NK-92 treated with Interleukin-12 subunit alpha and Interleukin-12 subunit beta, amount 100 ng/mL, for 24 hours (cell line): ENCODE measurements around the gene CHRNA5.

Experiments
- DNase-seq: peaks from one replicate; lab custom pipeline; 2025; lab: John Stamatoyannopoulos, UW

The CHRNA5 gene

DNA sequence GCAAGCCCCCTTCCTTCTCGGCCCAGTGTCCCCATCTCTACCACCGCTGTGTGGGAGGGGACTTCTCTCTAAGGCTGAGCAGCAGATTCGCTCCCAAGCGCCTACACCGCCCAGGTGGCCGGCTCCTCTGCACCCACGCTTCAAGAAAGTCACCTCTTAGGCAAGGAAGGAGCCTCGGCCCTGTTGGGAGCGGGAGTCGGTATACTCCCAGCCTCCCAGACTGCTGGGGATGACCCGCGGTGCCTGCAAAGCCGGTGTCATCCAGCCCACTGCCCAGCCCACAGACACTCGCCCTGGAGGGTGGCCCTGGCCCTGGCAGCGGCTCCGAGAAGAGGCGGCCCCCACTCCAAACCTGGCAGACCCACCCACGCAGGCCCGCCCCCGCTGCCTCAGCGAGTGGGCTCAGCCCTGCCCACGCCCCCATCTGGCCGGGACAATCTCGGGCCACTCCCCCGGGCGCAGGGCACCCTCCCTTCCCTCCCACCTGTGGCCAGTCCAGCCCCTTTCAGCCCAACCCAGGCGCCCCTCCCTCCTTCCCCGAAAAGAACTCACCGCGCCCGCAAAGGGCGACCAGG, 75.3 kb downstream of the CHRNA5 start:
- DNase-seq: no peak

DNA sequence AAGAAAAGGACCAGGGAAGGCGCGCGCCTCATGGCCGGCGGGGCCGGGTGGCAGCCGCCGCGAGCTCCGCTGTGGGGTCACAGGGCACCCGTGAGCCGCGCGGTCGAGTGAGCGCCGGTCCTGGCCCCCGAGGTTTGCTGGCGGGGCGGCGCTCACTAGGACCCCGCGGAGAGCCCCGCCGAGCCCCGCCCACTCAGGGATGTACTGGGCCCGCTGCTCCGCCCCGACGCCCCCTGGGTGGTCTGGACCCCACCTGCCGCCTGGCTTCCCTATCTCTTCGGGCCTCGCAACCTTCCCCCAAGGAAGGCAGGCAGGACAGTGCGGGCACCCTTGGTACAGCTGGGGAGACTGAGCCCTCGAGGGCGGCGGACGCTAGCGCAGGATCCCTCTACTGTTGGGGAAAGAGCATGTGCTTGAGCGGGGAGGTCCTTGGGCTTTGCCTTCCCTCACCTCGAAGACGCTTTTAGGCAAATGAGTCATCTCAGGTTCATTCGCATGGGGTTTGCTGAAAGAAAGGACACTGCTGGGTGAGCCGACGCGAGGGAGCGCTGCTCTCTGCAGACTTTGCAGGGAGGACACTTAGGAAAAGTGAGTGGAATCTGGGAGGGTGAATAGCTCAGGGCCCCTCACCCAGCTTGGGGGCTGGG, 75.9 kb downstream of the CHRNA5 start, which contains the start of gene CHRNB4:
Gene CHRNB4, minus strand, starts transcription at position 109 of the 647 bp plus-strand sequence. Its CDS starts 77 bp downstream, at position 32.
- no peak for DNase-seq

DNA sequence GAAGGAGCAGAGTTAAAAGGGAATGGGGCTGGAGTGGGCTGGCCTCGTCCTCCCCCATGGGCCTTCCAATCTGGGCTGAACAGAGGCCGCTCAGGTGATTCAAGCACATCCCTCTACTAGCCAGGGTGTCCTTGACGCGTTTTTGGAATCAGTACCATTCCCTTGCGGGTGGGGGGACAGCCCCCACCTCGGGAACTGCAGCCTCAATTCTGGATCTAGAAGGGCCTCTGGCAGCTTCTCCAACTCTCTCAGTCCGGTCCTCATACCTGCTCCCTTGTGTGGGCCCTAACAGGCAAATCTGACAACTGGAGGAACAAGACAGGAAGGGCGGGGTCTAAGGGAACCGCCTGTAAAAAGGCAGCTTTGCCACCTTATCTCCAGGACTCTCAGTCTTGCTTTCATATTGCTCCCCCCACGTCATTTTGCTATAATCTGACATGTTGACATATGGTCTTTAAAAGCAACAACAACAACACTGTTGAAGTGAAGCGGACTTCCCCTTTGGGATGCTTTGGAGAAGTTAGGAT, 76.5 kb downstream of the CHRNA5 start:
- DNase-seq: no peak

DNA sequence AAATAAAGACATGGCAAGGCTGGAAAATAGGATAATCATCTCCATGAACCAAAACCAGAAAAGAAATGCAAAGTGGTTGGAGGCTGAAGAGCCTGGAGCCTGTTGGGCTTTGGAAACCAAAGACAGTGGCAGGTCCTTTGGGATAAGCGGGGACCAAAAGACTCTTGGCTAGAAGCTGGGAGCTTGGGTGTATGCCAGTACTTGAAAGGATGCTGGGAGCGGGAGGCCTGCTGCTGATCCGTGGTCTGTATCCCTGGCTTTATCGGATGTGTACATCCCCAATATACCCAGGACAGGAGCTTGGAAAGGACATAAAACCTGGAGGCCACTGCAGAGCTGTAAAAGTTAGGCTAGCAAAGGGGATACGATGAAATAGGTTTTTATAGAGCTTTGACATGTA, 77.0 kb downstream of the CHRNA5 start:
- no peak for DNase-seq
